Measurements from ENCODE around the gene PLEKHM2.

- no peak for TF ChIP-seq CTCF (optimal IDR thresholded peaks at IDR 0.05 in 1 of 3, IDR thresholded peaks at IDR 0.05 in 1 of 3, conservative IDR thresholded peaks at IDR 0.05 in 1 of 3; ENCODE audit: extremely low read depth in 1 of 3, insufficient read depth in 2 of 3, low read length in 3 of 3)
- no peak for TF ChIP-seq EZH2 (IDR thresholded peaks at IDR 0.05; ENCODE audit: low read length)
These were observed 49.2 kb downstream of the PLEKHM2 start for GRCh38 chr1:15733218-15733725.

Data from keratinocyte (primary cell).